OCI-LY1 (cell line): ENCODE measurements around the gene SIK1.

ENCODE experiments used
- EZH2 ChIP-seq: fragments of 200-600 bp; sonication (generic), shearing (Covaris generic); IDR thresholded peaks from 2 replicates; pipeline ENCODE4 v1.8.0; 2017; ENCODE audit warnings: borderline replicate concordance, mixed run types, mild to moderate bottlenecking, antibody characterized with exemption, low read length, moderate library complexity, mixed read lengths
- TF ChIP-seq, protein P1 (sequence below): fragments of 200-600 bp; sonication (generic), shearing (Covaris generic); IDR thresholded peaks from 2 replicates; pipeline ENCODE4 v1.5.1; 2017; ENCODE audit warnings: mild to moderate bottlenecking, antibody characterized with exemption, low read length, moderate library complexity, mixed read lengths

DNA sequence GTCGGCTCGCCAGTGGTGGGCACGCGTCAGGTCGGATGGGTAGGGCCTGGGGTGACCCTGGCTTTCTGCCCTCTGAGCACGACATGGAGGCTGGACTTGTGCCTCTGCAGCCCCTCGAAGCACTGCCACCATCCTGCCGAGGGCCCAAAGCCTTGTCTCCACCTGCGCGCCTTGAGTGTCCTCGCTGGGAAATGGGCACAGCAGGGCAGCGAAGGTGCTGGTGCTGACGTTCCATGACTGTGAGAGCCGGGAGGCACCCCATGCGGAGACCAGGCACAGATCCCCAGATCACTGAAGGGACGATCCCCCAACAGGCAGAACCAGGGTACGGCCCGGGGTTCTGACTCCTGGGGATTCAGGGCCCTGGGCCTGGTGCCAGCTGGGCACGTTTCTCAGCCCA lies 60.3 kb downstream of the SIK1 start:
- TF ChIP-seq, protein P1, sequence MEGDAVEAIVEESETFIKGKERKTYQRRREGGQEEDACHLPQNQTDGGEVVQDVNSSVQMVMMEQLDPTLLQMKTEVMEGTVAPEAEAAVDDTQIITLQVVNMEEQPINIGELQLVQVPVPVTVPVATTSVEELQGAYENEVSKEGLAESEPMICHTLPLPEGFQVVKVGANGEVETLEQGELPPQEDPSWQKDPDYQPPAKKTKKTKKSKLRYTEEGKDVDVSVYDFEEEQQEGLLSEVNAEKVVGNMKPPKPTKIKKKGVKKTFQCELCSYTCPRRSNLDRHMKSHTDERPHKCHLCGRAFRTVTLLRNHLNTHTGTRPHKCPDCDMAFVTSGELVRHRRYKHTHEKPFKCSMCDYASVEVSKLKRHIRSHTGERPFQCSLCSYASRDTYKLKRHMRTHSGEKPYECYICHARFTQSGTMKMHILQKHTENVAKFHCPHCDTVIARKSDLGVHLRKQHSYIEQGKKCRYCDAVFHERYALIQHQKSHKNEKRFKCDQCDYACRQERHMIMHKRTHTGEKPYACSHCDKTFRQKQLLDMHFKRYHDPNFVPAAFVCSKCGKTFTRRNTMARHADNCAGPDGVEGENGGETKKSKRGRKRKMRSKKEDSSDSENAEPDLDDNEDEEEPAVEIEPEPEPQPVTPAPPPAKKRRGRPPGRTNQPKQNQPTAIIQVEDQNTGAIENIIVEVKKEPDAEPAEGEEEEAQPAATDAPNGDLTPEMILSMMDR: no peak
- no peak for TF ChIP-seq EZH2
